Measurements from ENCODE around the gene RPL39L.
"Not testable (repeated sequence)": the region's sequence is repeated elsewhere in the genome, so short reads cannot be mapped to it uniquely, and the experiment has no call there.

RPL39L gene

GRCh38 chr3:187136936-187137335, 2.4 kb downstream of the RPL39L start:
- DNase-seq = no peak

DNA sequence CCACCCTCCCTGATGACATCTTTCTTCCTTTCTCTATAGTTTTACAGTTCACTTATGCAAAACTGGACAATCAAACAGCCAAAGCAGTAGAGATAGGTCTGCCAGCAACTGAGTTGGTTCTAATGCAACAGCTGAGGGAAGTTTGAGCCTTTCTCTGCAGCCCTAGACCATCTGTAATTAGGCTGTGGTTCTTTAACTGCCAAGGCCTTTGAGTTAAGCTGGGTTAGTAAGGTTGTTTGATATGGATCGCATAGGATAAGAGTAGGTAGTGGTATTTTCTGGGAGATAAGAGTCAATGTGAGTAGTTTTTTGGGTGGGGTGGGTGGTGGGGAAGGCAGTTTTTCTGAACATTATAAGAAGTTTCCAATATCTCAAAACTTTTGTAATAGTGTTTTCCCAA, 3.0 kb downstream of the RPL39L start:
- DNase-seq = no peak

DNA sequence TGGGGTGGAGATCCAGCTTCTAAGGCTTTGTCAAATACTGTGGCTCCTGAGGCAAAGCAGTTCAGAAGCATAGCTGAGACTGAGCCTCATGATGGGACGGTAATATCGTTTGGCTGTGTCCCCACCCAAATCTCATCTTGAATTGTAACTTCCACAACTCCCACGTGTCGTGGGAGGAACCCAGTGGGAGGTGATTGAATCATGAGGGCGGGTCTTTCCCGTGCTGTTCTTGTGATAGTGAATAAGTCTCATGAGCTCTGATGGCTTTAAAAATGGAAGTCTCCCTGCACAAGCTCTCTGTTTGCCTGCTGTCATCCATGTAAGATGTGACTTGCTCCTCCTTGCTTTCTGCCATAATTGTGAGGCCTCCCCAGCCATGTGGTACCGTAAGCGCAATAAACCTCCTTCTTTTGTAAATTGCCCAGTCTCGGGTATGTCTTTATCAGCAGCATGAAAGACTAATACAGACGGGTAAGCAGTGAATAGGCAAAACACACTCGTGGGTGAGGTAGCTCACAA, 4.1 kb downstream of the RPL39L start:
- DNase-seq = not testable (repeated sequence)

DNA sequence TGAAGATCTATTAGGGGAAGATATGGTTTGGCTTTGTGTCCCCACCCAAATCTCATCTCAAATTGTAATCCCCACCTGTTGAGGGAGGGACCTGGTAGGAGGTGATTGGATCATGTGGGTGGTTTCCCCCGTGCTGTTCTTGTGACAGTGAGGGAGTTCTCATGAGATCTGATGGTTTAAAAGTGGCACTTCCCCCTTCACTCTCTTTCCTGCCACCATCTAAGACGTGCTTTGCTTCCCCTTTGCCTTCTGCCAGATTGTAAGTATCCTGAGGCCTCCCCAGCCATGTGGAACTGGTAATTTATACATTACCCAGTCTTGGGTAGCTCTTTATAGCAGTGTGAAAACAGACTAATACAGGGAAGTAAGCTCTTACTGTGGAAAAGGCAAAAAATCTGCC, 6.1 kb downstream of the RPL39L start:
- DNase-seq = not testable (repeated sequence)

DNA sequence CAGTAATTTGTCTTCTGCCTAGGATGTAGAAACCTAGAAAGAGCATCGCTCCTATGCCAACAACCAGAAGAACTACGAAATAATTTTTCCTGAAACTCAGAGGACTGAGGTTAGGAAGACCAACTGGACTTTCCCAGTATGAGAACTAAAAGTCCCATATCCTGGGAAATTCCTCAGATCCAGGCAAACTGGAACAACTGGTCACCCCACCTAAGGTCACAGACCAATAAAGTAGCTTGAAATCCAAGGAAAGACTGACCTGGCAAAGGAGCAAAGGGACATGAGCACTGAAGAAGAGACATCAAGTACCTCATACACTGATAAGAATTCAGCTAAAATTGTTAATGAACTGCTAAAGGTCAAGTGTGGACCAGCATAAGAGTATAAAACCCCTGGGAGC, 6.6 kb downstream of the RPL39L start:
- DNase-seq = no peak

DNA sequence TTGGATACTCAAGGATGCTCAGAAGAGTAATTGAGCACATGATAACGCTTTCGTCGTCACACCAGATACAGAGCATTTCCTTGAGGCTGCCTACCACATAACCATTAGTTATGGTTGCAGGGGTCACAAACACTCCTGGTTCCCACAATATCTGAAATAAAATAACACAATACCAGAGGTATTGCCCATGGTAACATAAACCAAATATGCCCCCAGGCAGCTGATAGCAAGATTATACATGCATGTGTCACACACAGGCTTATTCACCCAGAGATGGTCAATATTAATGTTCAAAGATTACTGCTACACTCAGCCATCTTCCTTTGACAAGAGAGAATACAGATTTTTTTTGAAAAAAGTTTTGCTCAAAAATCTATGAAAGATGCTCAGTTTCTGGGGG, 7.3 kb downstream of the RPL39L start:
- no peak for DNase-seq

- DNase-seq = no peak
Observed at GRCh38 chr3:187130346-187131066, 8.8 kb downstream of the RPL39L start.

DNA sequence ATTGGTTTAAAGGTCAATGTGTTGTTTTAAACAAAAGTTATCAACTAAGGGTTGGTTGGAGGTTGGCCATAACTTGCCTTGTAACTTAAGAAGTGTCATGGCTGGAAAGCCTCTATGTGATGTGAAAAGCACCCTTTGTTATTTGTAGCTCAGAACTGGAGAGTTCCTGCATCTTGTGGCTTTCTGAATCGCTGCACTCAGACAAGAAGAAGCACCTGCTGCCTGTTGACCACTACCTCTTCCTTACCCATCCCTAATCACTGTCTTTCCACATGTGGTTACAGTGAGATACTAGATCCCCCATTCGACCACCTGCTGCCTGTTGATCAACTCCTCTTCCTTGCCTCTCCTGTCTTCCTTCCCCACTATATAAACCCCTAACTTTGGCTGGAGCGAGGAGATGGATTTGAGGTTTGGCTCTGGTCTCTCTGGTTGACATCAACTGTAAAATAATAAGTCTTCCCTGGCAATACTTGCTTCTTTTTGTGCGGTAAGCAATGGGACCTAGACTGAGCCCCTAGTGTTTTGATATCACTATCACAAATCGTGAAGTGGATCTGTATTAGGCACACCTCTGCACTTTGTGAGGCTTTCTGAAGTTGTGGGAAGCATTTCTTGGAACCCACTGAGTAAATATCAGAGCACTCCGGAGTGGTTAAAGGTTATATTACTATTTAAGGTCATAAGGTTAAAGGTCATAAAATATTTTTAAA, 13.8 kb downstream of the RPL39L start:
- DNase-seq = no peak

DNA sequence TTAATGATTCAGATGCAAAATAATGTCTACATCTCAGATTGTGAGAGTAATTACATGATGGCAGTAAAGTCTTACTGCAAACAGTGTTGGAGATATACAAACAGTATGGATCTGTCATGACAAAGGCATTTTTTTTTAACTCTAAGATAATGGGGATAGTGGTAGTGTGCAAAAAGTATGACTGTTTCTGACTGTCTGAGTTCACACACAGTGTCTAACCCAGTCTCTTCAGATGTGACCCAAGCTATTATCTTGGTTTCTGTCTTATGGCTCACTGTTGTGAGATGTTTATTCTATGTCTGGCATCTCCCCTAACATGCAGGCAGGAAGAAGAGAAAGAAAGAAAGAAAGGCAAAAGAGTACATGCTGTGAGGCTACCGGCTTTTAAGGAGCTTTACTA, 17.0 kb downstream of the RPL39L start:
- DNase-seq = no peak

- no peak for DNase-seq
Observed at GRCh38 chr3:187120326-187120725, 19.0 kb downstream of the RPL39L start.

DNA sequence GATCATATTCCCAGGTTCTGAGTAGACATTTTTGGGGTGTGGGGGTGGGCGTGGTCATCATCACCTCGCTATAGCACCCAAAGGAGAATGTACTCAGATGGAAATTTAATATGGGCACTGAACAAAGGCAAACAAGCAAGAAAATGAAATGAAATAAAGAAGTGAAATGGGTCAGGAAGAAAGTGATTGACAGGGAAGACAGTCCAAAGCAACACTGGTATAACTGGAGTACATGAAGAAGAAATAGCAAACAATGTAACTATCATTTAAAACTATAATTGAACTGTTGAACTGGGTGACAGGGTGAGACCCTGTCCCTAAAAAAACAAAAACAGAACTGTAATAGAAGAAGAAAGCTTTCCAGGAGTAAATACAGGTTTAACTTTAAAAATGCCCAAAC, 24.8 kb downstream of the RPL39L start:
- DNase-seq = no peak

- no peak for DNase-seq
Observed at GRCh38 chr3:187112934-187113793, 26.1 kb downstream of the RPL39L start.

DNA sequence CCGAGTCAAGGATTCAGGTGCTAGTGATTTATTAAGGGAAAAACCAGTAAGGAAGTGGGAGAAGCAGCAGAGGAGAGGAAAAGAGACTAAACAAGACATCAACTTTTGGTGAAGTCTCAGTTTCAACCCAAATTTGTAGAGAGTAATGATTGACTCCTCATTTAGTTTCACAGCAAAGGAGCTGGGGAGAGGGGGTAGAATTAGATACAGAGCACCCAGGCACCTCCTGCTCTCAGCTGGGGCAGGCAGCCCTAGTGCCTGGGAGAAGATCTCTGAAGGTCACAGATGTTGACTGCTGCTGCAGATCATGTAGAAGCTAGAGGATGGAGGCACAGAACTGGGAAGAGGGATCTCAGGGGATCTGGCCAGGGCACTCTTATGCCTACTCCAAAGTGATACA, 29.1 kb downstream of the RPL39L start:
- DNase-seq = no peak

DNA sequence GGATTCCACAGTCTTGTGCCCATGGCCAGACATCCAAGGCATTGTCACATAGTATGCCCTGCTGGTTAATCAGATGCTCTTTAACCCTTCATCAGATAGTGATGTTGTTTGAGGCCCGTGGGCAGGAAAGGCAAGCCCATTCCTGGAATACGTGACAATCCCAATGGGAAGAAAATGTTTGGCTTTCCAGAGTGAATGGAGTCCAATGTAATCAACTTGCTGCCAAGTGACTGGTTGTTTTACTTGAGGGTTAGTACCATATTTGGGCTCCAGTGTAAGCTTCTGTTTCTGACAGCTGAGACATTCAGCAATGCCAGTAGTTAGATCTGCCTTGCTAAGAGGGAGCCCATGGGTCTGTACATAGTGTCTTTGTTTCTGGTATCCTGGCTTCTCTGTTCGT, 31.3 kb downstream of the RPL39L start:
- no peak for DNase-seq

DNA sequence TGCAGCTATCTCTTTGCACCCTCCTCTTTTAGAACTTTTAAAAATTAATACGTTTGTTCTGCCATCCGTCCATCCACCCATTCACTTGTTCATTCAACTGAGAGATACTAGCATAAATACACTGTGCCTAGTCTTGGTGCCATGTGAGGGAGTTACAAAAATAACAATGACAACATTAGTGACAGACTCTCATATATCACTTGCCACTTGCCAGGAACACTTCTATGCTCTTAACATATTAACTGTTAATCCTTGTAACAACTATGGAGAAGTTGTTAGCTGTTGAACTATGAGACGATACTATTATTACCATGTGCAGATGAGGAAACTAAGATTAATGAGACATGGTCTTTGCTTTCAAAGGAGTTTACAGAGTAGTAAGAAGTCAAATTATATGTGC, 33.6 kb downstream of the RPL39L start:
- DNase-seq = no peak

DNA sequence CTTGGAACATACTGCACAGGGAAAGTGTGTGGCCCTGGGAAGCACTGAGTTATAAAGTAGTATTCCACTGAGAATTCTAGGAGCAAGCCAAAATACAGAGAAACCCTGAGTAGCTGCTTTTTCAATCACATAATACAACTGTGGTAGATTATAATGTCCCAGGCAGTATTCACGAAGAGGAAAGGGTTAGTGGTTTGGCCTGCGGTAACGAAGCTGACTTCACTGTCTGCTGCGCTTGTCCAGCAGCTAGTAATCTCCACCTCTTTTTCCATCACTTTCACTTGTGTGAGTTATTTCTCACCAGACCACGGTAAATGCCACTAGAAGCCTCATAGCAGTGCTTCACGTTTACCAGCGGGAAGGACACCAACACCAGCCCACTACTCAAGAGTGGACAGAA, 34.4 kb downstream of the RPL39L start:
- DNase-seq = no peak

DNA sequence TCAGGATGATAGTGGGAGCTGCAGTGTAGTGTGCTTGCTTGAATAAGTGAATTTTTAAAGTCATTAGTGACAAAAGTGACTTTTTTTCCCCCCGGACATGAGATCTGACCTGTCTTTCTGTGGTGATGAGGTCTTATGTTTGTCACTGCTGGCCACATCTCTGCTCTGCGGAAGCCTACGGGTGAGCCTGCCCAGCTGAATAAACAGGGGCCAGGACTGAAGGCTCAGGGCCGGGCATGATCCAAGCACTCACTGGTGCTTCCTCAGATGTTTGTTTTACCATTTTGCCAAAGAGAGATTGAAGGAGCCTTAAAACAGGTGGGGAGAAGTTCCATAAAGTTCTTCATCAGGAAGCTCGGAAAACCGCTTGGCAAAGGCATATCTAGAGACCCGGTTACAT, 35.0 kb downstream of the RPL39L start:
- no peak for DNase-seq

DNA sequence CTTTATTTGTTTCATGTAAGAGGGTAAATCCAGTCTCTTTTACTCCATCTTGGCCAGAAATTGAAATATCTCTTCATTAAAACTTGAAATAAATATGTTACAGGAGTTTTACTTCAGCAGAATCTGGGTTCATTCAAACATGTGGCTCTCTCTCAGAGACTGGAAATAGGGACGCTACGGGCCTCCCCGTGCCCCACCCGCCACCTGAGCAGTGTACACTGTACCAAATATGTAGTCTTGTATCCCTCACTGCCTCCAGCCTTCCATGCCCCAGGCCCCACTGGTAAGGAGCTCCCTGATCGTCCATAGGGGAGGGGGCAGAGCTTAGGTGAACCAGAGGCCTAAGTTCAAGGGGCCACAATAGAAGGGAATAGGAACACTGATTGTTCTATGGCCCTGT, 36.0 kb downstream of the RPL39L start:
- DNase-seq = no peak

- DNase-seq = no peak
Observed at GRCh38 chr3:187102073-187102634, 37.1 kb downstream of the RPL39L start.

DNA sequence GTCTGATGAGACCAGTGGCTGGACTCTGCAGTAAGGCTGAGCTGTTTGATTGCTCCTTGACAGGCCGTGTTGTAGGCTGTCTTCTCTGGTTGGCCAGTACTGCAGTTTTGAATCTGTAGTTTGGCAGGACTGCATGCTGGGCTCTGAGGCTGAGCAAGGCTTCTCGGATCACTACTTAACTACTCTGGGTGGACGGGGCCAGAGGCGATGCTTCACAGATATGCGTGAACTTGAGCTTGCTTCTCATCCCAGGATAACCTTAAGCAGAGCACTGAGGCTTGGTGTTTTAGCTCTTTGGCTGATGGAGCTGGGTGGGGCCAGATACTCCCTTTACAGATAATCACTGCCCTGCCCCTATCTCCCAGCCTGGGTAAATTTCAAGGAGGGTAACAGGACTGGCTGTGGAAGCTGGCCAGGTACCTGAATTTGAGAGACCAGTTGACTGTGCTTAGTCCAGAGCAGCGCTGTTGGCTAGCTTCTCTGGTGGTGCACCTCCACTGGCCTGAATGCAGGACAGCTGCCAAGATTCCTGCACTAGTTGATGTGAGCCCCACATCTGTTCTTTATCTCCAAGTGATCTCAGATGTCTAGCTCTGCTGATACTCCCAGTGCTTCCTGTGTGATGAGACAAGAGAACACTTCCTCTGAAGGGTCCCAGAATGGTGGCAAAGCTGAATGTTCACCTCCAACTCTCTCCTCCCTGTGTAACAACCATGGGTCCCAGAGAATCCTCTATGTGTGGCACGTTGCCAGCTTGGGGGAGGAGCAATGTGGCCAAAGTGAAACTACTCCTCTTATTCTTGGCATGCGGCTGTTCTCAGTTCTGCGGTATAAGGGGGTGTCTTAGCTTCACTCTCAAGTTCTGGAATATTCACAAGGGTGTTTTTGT, 37.9 kb downstream of the RPL39L start:
- no peak for DNase-seq

DNA sequence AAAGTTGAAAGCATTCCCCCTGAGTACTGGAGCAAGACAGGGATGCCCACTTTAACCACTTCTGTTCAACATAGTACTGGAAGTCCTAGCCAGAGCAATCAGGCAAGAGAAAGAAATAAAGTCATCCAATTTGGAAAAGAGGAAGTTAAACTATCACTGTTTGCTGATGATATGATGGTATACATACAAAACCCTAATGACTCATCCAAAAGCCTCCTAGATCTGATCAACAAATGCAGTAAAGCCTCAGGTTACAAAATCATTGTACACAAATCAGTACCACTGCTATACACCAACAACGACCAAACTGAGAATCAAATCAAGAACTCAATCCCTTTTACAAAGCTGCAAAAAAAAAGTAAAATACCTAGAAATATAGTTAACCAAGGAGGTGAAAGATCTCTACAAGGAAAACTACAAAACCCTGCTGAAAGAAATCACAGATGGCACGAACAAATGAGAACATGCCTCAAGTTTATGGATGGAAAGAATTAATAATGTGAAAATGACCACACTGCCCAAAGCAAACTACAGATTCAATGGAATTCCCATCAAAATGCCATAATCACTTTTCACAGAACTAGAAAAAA, 40.3 kb downstream of the RPL39L start:
- DNase-seq = no peak

DNA sequence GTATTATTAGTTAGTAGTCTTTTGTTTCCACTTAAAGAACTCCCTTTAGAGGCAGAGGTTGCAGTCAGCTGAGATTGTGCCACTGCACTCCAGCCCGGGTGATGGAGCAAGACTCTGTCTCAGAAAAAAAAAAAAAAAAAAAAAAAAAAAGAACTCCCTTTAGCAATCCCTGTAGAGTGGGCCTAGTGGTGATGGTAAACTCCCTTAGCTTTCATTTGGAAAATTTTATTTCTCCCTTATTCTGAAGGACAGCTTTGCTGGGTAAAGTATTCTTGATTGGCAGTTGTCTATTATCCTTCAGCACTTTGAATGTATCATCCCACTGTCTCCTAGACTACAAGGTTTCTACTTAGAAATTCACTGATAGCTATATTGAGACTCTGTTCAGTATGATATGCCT, 46.0 kb downstream of the RPL39L start:
- DNase-seq = no peak
